DND-41 (cell line): ENCODE results near the gene ADAMTS3.

Source experiments
- ATAC-seq: fragments of 200-7000 bp; cut with Tn5 transposase; 3 replicates; pipeline ENCODE4 v1.9.1; 2021; ENCODE audit warnings: low read depth; ENCODE audit not compliant: insufficient read depth
- DNase-seq: peaks from one replicate; pipeline ENCODE4 v3.0.0-alpha.2; 2020
- H2AFZ ChIP-seq: 2 replicates; pipeline ENCODE4 v1.6.0; 2012; ENCODE audit warnings: low read depth, low read length
- H3K27ac ChIP-seq: 2 replicates; pipeline ENCODE4 v1.5.1; 2012; ENCODE audit warnings: low read length, inconsistent platforms
- H3K27me3 ChIP-seq: fragments of 200-600 bp; sonication (generic); 2 replicates; pipeline ENCODE4 v1.6.0; 2012; ENCODE audit warnings: low read length, mild to moderate bottlenecking, inconsistent platforms; ENCODE audit not compliant: insufficient read depth, poor library complexity
- H3K36me3 ChIP-seq: 2 replicates; pipeline ENCODE4 v1.5.1; 2012; ENCODE audit warnings: low read length, inconsistent platforms; ENCODE audit not compliant: insufficient read depth
- H3K4me1 ChIP-seq: 2 replicates; pipeline ENCODE4 v1.5.1; 2012; ENCODE audit warnings: mild to moderate bottlenecking, low read length; ENCODE audit not compliant: insufficient read depth
- H3K4me2 ChIP-seq: 2 replicates; pipeline ENCODE4 v1.6.0; 2012; ENCODE audit warnings: mild to moderate bottlenecking, moderate library complexity, low read length, inconsistent platforms; ENCODE audit not compliant: insufficient read depth
- H3K4me3 ChIP-seq, 2 experiments: fragments of 200-600 bp in 1 of 2; shearing (Covaris generic) in 1 of 2; 2 replicates each; pipeline ENCODE4 v1.5.1; 2012 to 2016; ENCODE audit warnings: inconsistent platforms in 2 of 2, low read length in 2 of 2, mild to moderate bottlenecking in 2 of 2, low read depth in 1 of 2, moderate library complexity in 1 of 2
- H3K79me2 ChIP-seq: 2 replicates; pipeline ENCODE4 v1.6.0; 2012; ENCODE audit warnings: low read length, inconsistent platforms; ENCODE audit not compliant: insufficient read depth
- H3K9ac ChIP-seq: 2 replicates; pipeline ENCODE4 v1.6.0; 2012; ENCODE audit warnings: low read depth, mild to moderate bottlenecking, inconsistent platforms, low read length, moderate library complexity
- H3K9me3 ChIP-seq: 2 replicates; pipeline ENCODE4 v1.5.1; 2012; ENCODE audit warnings: low read length, moderate library complexity, mild to moderate bottlenecking, inconsistent platforms; ENCODE audit not compliant: insufficient read depth, severe bottlenecking
- H4K20me1 ChIP-seq: 2 replicates; pipeline ENCODE4 v1.6.0; 2012; ENCODE audit warnings: low read length; ENCODE audit not compliant: insufficient read depth
- CTCF ChIP-seq: IDR thresholded peaks from 2 replicates; pipeline ENCODE4 v1.5.1; 2012; ENCODE audit warnings: borderline replicate concordance, low read length, moderate library complexity, mild to moderate bottlenecking; ENCODE audit not compliant: poor library complexity, severe bottlenecking; ENCODE audit errors: extremely low read depth
- EZH2 ChIP-seq: IDR thresholded peaks from 3 replicates; pipeline ENCODE4 v1.6.1; 2012; ENCODE audit warnings: borderline replicate concordance, low read depth, mild to moderate bottlenecking, moderate library complexity, low read length, inconsistent platforms; ENCODE audit not compliant: severe bottlenecking

The ADAMTS3 gene

GRCh38 chr4:72341432-72341820 lies 227.6 kb downstream of the ADAMTS3 start:
- Histone ChIP-seq H2AFZ (no peak overlapping the region), H4K20me1 (no peaks in the 10 kb centered on the region), H3K79me2 (no peaks in the 10 kb centered on the region), H3K4me1 (no peaks in the 10 kb centered on the region), H3K4me3 (no peak overlapping the region), H3K27ac (no peak overlapping the region), H3K9ac (no peak overlapping the region), H3K9me3 (no peaks in the 10 kb centered on the region), H3K36me3 (no peaks in the 10 kb centered on the region), H3K4me2 (no peak overlapping the region), H3K27me3 (no peaks in the 10 kb centered on the region)
- DNase-seq (no peak), ATAC-seq (no peak)
- no peak for TF ChIP-seq EZH2
- TF ChIP-seq CTCF: no peak

DNA sequence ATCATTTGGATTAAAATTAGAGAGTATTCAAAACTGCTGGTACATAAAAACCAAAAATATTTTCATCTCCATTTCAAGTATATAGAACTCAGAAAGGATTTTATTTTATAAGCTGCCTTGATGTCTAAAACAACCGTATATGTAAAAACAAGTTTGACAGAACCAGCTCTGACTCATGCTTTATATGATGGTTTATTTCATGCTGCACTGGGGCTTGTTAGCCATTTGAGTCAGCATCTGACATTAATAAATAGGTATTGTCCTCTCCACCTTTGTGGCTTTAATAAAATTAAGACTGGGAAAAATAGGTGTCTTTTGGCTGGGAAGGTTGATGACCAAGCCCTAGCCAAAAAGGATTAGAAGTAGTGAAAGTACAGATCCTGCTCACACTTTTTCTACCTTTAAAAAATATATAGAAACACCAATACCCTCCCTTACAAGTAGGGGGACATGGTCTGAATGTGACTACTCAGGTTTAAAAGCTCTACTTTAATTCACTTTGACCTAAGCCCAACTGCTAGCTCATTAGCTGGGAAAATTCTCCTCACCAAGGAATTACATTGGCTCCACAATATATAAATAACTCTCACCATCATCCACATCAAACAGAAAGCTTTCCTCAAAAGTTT lies 228.1 kb downstream of the ADAMTS3 start:
- Histone ChIP-seq H3K9ac (no peak overlapping the region), H4K20me1 (no peaks in the 10 kb centered on the region), H3K27me3 (no peaks in the 10 kb centered on the region), H3K27ac (no peak overlapping the region), H3K4me1 (no peaks in the 10 kb centered on the region), H3K9me3 (no peaks in the 10 kb centered on the region), H3K4me3 (no peak overlapping the region), H3K79me2 (no peaks in the 10 kb centered on the region), H2AFZ (no peak overlapping the region), H3K36me3 (no peaks in the 10 kb centered on the region), H3K4me2 (no peak overlapping the region)
- TF ChIP-seq CTCF (no peak), EZH2 (no peak)
- DNase-seq (no peak), ATAC-seq (no peak)

- TF ChIP-seq EZH2: no peak
- TF ChIP-seq CTCF: no peak
- Histone ChIP-seq H3K4me3 (no peak overlapping the region), H3K79me2 (no peaks in the 10 kb centered on the region), H3K36me3 (no peaks in the 10 kb centered on the region), H3K9me3 (no peaks in the 10 kb centered on the region), H3K27me3 (no peaks in the 10 kb centered on the region), H3K27ac (no peak overlapping the region), H3K9ac (no peak overlapping the region), H3K4me2 (no peak overlapping the region), H2AFZ (no peak overlapping the region), H3K4me1 (no peaks in the 10 kb centered on the region), H4K20me1 (no peaks in the 10 kb centered on the region)
- no peak for DNase-seq
- no peak for ATAC-seq
Measured at GRCh38 chr4:72338060-72338459, 231.0 kb downstream of the ADAMTS3 start.

DNA sequence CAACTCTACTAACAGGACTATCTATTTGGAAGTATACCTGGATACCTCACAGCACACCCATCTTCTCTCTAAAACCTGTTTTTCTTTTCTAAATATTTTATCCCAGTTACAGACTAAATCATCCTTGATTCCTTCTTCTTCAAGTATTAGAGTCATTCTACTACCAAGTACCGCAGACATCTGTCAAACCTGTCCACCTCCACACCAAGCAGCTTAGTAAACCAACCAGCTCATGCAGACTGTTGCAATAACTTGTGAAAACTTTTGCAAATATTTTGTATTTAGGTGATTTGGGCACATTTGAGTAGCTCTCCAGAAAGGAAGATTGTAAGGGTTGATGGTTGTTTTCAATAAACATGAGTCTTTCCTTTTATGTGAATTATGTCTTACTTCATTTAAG lies 238.6 kb downstream of the ADAMTS3 start:
- H3K9ac ChIP-seq: no peak overlapping the region
- TF ChIP-seq CTCF (no peak), EZH2 (no peak)
- H3K4me3 ChIP-seq: no peak overlapping the region
- no peaks in the 10 kb centered on the region for H3K9me3 ChIP-seq
- H3K36me3 ChIP-seq: no peaks in the 10 kb centered on the region
- H2AFZ ChIP-seq: no peak overlapping the region
- H3K27me3 ChIP-seq: no peaks in the 10 kb centered on the region
- DNase-seq (no peak), ATAC-seq (no peak)
- no peaks in the 10 kb centered on the region for H3K4me1 ChIP-seq
- no peaks in the 10 kb centered on the region for H4K20me1 ChIP-seq
- H3K27ac ChIP-seq: no peak overlapping the region
- no peak overlapping the region for H3K4me2 ChIP-seq
- no peaks in the 10 kb centered on the region for H3K79me2 ChIP-seq
